Heart right ventricle (tissue), 16 donors: ENCODE measurements around the gene SLC2A1. TPM values are rescaled to one million over a fixed set of nuclear protein-coding genes. Genes with fewer than 3 reads are reported as not detected.

ENCODE experiments used
- ATAC-seq, 8 donors: fragments of 200-7000 bp; cut with Tn5 transposase; one replicate each; pipeline ENCODE4 v1.9.1; 2020; ENCODE audit warnings: mild to moderate bottlenecking in 8 of 8, moderate library complexity in 8 of 8, moderate number of reproducible peaks in 1 of 8
- DNase-seq, 2 donors: peaks; one replicate each; pipeline ENCODE4 v3.0.0-alpha.2; 2020
- H3K27ac ChIP-seq, 10 donors: fragments of 200-600 bp; sonication (generic) in 2 of 10; one replicate each; pipeline versions ENCODE4 v1.5.0 to v1.8.0; 2020 to 2022; ENCODE audit warnings: mild to moderate bottlenecking in 3 of 10
- H3K27me3 ChIP-seq, 7 donors: fragments of 200-600 bp; one replicate each; pipeline ENCODE4 v1.8.0; 2021 to 2022; ENCODE audit warnings: mild to moderate bottlenecking in 2 of 7
- H3K36me3 ChIP-seq, 9 donors: fragments of 200-600 bp; sonication (generic) in 1 of 9; one replicate each; pipeline versions ENCODE4 v1.5.0 to v1.8.0; 2020 to 2022; ENCODE audit warnings: mild to moderate bottlenecking in 2 of 9
- H3K4me1 ChIP-seq, 9 donors: fragments of 200-600 bp; sonication (generic) in 1 of 9; one replicate each; pipeline versions ENCODE4 v1.5.0 to v1.8.0; 2020 to 2022; ENCODE audit warnings: mild to moderate bottlenecking in 4 of 9
- H3K4me3 ChIP-seq, 10 donors: fragments of 200-600 bp; sonication (generic) in 2 of 10; one replicate each; pipeline versions ENCODE4 v1.5.0 to v1.8.0; 2020 to 2022; ENCODE audit warnings: mild to moderate bottlenecking in 7 of 10, moderate library complexity in 2 of 10
- H3K9me3 ChIP-seq, 11 donors: fragments of 200-600 bp in 10 of 11; sonication (generic) in 2 of 11; one replicate each; pipeline versions ENCODE4 v1.5.0 to v1.8.0; 2013 to 2022; ENCODE audit warnings: mild to moderate bottlenecking in 2 of 11, control low read depth in 1 of 11, moderate library complexity in 1 of 11
- WGBS, 2 donors: extraction: QIAGEN DNeasy Blood & Tissue Kit; methylation state at CpG; one replicate each; pipeline ENCODE4 v1.1.7; 2013; ENCODE audit warnings: inconsistent platforms in 1 of 2; 5-methylcytosine and 5-hydroxymethylcytosine counted together
- intact Hi-C, 10 donors: fragments of 100-400 bp; cut with DNase I; formaldehyde crosslinking; loops; one replicate each; pipeline versions ENCODE4 v1.11.1 to v1.14.2; 2022
- polyA plus RNA-seq, 2 donors: library from polyadenylated mRNA; stranded (reverse); fragments of 200-250 nt; gene quantifications; one replicate each; pipeline ENCODE4 v1.2.3, GENCODE V29; 2013
- total RNA-seq, 10 donors: library from RNA; stranded (reverse); fragmentation: NEBNext Ultra II Directional in 3 of 10; extraction: Animal tissue kit (Norgen Biotek cat#: 25700) in 3 of 10; gene quantifications; one replicate each; pipeline versions ENCODE4 v1.2.1 to v1.2.4, GENCODE V29; 2021 to 2023
- TF ChIP-seq, protein P1 (sequence below), 9 donors: fragments of 200-600 bp; sonication (generic) in 2 of 9; IDR thresholded peaks; one replicate each; pipeline versions ENCODE4 v1.5.0 to v1.8.0; 2021 to 2022; ENCODE audit warnings: antibody characterized with exemption in 9 of 9, mild to moderate bottlenecking in 5 of 9, moderate library complexity in 1 of 9
- donor health status: Arrhythmogenic right ventricular cardiomyopathy.
- donor health status: ischemic (EF 13 %, LVEDD 7.1; RV severe dilation, severe dysfunction).
- donor health status: healthy with polysubstance abuse.
- donor health status: DM: no; HTN: yes; CAD: no.
- donor health status: DM: no; HTN: no; CAD: no.
- donor health status: ischemic (EF 25% LVEDD 6.9; RV normal size, moderate dysfunction).
- donor health status: ischemic (EF 25% LVEDD 5.7; RV mildly dilated, moderate dysfunction).
- donor health status: healthy.
- donor health status: DM: yes; HTN: yes; CAD: no.
- donor health status: Ischemic cardiomyopathy.
- donor health status: ischemic (EF 35%, LVEDD 5.7; RV mildly dilated, moderate dysfunction).
- donor health status: nonischemic (EF 11% LVEDD 7.7; RV severe dilation, severe dysfunction).
- donor health status: DM: yes; HTN: yes; CAD: no.
- donor health status: PGD.
- donor health status: ischemic (EF 29% LVEDD 5.4; RV normal size, mild dysfunction).
- donor health status: nonischemic (EF 23%, LVEDD 6.1; RV moderate dilation, normal function).

SLC2A1 gene
- total and polyA plus RNA-seq, 12 donors = 6.7 to 98.7 (median 28.9) TPM

DNA sequence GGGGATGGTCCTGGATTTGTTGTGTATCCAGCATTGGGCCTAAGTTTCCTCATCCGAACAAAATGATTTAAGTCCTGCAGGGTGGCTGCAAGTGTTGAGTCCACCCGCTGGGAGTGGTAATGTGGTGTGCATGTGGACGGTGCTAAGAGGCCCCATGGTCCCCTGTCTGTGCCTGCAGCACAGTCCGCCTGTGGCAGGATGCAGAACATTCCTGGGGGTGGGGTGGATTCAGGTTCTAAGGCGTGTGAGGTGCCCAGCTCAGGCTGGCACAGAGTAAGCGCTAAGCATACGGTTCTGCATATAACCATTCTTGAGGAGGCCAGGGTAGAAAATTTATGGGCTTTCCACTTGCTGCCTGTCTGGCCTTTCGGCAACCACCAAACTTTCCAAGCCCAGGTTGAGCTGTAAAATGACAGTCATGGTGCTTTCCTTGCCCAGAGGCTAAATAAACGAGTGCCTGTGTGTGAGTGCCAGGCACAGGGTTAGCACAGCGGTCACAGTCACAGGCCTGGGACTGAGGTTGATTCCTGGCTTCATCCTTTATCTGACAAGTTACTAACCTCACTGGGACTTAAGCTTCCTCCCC, 30.7 kb downstream of the SLC2A1 start:
- intact Hi-C loops = loop anchor here in 5 of 10 donors (5.0 to 10.0 kb wide), 3 partner anchors 34 to 163 kb away; partner anchors contain the start of genes C1orf50 (in 1 of the 5) and P3H1 (in 1 of the 5)
- DNase-seq (no peak), ATAC-seq (no peak)
- TF ChIP-seq, protein P1, sequence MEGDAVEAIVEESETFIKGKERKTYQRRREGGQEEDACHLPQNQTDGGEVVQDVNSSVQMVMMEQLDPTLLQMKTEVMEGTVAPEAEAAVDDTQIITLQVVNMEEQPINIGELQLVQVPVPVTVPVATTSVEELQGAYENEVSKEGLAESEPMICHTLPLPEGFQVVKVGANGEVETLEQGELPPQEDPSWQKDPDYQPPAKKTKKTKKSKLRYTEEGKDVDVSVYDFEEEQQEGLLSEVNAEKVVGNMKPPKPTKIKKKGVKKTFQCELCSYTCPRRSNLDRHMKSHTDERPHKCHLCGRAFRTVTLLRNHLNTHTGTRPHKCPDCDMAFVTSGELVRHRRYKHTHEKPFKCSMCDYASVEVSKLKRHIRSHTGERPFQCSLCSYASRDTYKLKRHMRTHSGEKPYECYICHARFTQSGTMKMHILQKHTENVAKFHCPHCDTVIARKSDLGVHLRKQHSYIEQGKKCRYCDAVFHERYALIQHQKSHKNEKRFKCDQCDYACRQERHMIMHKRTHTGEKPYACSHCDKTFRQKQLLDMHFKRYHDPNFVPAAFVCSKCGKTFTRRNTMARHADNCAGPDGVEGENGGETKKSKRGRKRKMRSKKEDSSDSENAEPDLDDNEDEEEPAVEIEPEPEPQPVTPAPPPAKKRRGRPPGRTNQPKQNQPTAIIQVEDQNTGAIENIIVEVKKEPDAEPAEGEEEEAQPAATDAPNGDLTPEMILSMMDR (IDR thresholded peaks at IDR 0.05) = no peak
- Histone ChIP-seq H3K27ac (no peak overlapping the region), H3K9me3 (no peaks in the 10 kb centered on the region), H3K27me3 (no peaks in the 10 kb centered on the region), H3K4me3 (no peak overlapping the region), H3K4me1 (peaks cover 0 to 47% (median 23%) of the 10 kb centered on the region in 9 donors), H3K36me3 (peaks cover 0 to 52% (median 9%) of the 10 kb centered on the region in 9 donors)
- 70 to 85% methylated on average over 10 of the region's 10 CpGs for WGBS, 2 donors

DNA sequence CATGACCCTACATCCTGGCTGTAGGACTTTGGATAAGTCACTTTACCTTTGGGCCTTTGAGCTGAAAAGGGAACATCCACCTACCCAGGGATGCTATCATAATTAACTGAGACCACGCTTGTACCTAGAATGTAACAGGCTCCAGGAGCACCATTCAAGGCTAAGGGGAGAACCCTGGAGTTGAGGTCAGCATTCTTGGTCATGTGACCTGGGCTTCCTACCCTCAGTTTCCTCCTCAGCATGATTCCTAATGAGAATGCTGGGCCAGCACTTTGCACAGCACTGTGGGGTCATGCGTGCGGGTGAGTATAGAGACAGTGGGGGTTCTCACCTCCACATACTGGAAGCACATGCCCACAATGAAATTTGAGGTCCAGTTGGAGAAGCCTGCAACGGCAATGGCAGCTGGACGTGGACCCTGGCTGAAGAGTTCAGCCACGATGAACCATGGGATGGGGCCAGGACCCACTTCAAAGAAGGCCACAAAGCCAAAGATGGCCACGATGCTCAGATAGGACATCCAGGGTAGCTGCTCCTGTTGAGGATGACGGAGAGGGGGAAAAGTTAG, 31.3 kb downstream of the SLC2A1 start:
- DNase-seq (no peak), ATAC-seq (no peak)
- 91 to 96% methylated on average over 8 of the region's 8 CpGs for WGBS, 2 donors
- Histone ChIP-seq H3K27me3 (no peaks in the 10 kb centered on the region), H3K36me3 (peaks cover 0 to 52% (median 9%) of the 10 kb centered on the region in 9 donors), H3K27ac (no peak overlapping the region), H3K9me3 (no peaks in the 10 kb centered on the region), H3K4me3 (no peak overlapping the region), H3K4me1 (peaks cover 0 to 41% (median 19%) of the 10 kb centered on the region in 9 donors)
- intact Hi-C loops = loop anchor here in 5 of 10 donors (5.0 to 10.0 kb wide), 3 partner anchors 35 to 163 kb away; partner anchors contain the start of genes C1orf50 (in 1 of the 5) and P3H1 (in 1 of the 5)
- TF ChIP-seq, protein P1 (IDR thresholded peaks at IDR 0.05) = no peak

DNA sequence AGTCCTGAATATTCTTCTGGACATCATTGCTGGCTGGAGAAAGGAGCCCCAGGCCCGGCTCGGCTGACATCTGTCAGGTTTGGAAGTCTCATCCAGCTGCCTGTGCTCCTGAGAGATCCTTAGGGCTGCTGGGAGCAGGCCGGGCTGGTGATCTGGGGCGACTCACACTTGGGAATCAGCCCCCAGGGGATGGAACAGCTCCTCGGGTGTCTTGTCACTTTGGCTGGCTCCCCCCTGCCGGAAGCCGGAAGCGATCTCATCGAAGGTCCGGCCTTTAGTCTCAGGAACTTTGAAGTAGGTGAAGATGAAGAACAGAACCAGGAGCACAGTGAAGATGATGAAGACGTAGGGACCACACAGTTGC, 31.8 kb downstream of the SLC2A1 start:
- Histone ChIP-seq H3K9me3 (no peaks in the 10 kb centered on the region), H3K4me1 (peaks cover 0 to 36% (median 14%) of the 10 kb centered on the region in 9 donors), H3K36me3 (peaks cover 0 to 52% (median 9%) of the 10 kb centered on the region in 9 donors), H3K27me3 (no peaks in the 10 kb centered on the region), H3K27ac (no peak overlapping the region), H3K4me3 (no peak overlapping the region)
- 88 to 90% methylated on average over 11 of the region's 11 CpGs for WGBS, 2 donors
- TF ChIP-seq, protein P1 (IDR thresholded peaks at IDR 0.05) = no peak
- DNase-seq (no peak), ATAC-seq (no peak)
- intact Hi-C loops = loop anchor here in 5 of 10 donors (5.0 to 10.0 kb wide), 3 partner anchors 35 to 162 kb away; partner anchors contain the start of genes C1orf50 (in 1 of the 5) and P3H1 (in 1 of the 5)

DNA sequence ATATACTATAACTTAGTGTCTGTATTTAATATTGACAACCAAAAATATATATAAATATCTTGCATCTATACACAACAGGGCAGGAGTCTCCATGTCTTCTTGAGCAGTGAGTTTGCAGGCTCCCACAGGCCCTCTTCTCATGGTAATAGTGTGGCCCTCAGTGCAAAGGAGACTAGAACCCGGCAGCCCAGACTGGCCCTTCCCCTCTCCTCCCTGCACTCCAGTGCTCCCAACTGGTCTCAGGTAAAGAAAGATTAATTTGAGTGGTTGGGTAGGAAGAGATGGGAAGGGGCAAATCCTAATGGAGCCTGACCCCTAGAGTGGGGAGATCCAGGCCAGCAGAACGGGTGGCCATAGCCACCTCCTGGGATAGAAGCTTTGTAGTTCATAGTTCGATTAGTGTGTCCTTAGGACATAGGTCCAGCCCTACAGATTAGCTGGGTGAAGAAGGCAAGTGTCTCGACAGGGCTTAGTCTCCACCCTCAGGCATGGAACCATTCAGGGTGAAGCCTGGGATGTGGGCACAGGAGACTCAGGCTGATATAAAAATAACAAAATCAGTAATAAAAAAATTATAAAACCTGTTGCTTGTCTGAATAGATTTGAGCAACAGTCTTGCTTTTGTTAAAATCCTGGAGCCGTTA, 32.3 kb downstream of the SLC2A1 start:
- Histone ChIP-seq H3K4me3 (no peak overlapping the region), H3K9me3 (no peaks in the 10 kb centered on the region), H3K27me3 (no peaks in the 10 kb centered on the region), H3K27ac (no peak overlapping the region), H3K4me1 (peaks cover 0 to 31% (median 10%) of the 10 kb centered on the region in 9 donors), H3K36me3 (peaks cover 0 to 52% (median 9%) of the 10 kb centered on the region in 9 donors)
- WGBS, 2 donors = 87 to 91% methylated on average over 5 of the region's 5 CpGs
- no peak for ATAC-seq
- no peak for DNase-seq
- intact Hi-C loops = loop anchor here in 5 of 10 donors (5.0 to 10.0 kb wide), 3 partner anchors 36 to 162 kb away; partner anchors contain the start of genes C1orf50 (in 1 of the 5) and P3H1 (in 1 of the 5)
- TF ChIP-seq, protein P1 (IDR thresholded peaks at IDR 0.05) = no peak
